Duodenal mucosa (tissue), 2 donors: ENCODE measurements around the gene FTSJ1.

Source experiments
- H3K27ac ChIP-seq: one replicate; pipeline ENCODE4 v1.7.0; 2013; ENCODE audit warnings: low read depth, low read length
- H3K27me3 ChIP-seq, 2 donors: one replicate each; pipeline ENCODE4 v1.7.0; 2013; ENCODE audit warnings: low read length in 2 of 2, control low read depth in 1 of 2; ENCODE audit not compliant: insufficient read depth in 2 of 2, control insufficient read depth in 1 of 2
- H3K36me3 ChIP-seq, 2 donors: one replicate each; pipeline ENCODE4 v1.7.0; 2013; ENCODE audit warnings: low read length in 2 of 2, control low read depth in 1 of 2; ENCODE audit not compliant: insufficient read depth in 2 of 2, control insufficient read depth in 1 of 2
- H3K4me1 ChIP-seq, 2 donors: one replicate each; pipeline ENCODE4 v1.7.0; 2013; ENCODE audit warnings: low read length in 2 of 2, control low read depth in 1 of 2; ENCODE audit not compliant: insufficient read depth in 2 of 2, control insufficient read depth in 1 of 2
- H3K4me3 ChIP-seq, 2 donors: one replicate each; pipeline ENCODE4 v1.7.0; 2013; ENCODE audit warnings: low read length in 2 of 2, low read depth in 1 of 2
- H3K9ac ChIP-seq, 2 donors: one replicate each; pipeline ENCODE4 v1.7.0; 2013; ENCODE audit warnings: low read length in 2 of 2, low read depth in 1 of 2
- H3K9me3 ChIP-seq, 2 donors: one replicate each; pipeline ENCODE4 v1.7.0; 2013; ENCODE audit warnings: low read length in 2 of 2, control low read depth in 1 of 2; ENCODE audit not compliant: control insufficient read depth in 1 of 2

Gene FTSJ1

GRCh38 chrX:48477960-48478755, 2.2 kb downstream of the FTSJ1 start:
- H3K9ac ChIP-seq: no peak overlapping the region
- H3K4me1 ChIP-seq: peaks cover 3 to 14% of the 10 kb centered on the region in 2 donors
- H3K36me3 ChIP-seq: peaks cover 12 to 20% of the 10 kb centered on the region in 2 donors
- H3K4me3 ChIP-seq: no peak overlapping the region
- H3K27ac ChIP-seq: no peak overlapping the region
- no peaks in the 10 kb centered on the region for H3K9me3 ChIP-seq
- no peaks in the 10 kb centered on the region for H3K27me3 ChIP-seq

GRCh38 chrX:48478806-48479205, 2.8 kb downstream of the FTSJ1 start:
- Histone ChIP-seq H3K36me3 (peaks cover 12 to 26% of the 10 kb centered on the region in 2 donors), H3K4me1 (peaks cover 3 to 14% of the 10 kb centered on the region in 2 donors), H3K9me3 (no peaks in the 10 kb centered on the region), H3K9ac (no peak overlapping the region), H3K4me3 (no peak overlapping the region), H3K27me3 (no peaks in the 10 kb centered on the region), H3K27ac (no peak overlapping the region)

- H3K36me3 ChIP-seq: peaks cover 12 to 28% of the 10 kb centered on the region in 2 donors
- no peaks in the 10 kb centered on the region for H3K9me3 ChIP-seq
- no peak overlapping the region for H3K4me3 ChIP-seq
- H3K27ac ChIP-seq: no peak overlapping the region
- H3K9ac ChIP-seq: no peak overlapping the region
- no peaks in the 10 kb centered on the region for H3K27me3 ChIP-seq
- H3K4me1 ChIP-seq: peaks cover 3 to 10% of the 10 kb centered on the region in 2 donors
Observed at GRCh38 chrX:48480142-48480541, 4.1 kb downstream of the FTSJ1 start.

- H3K36me3 ChIP-seq: peaks cover 12 to 30% of the 10 kb centered on the region in 2 donors
- H3K9me3 ChIP-seq: no peaks in the 10 kb centered on the region
- no peak overlapping the region for H3K4me3 ChIP-seq
- H3K4me1 ChIP-seq: peaks cover 3 to 9% of the 10 kb centered on the region in 2 donors
- no peak overlapping the region for H3K9ac ChIP-seq
- H3K27me3 ChIP-seq: no peaks in the 10 kb centered on the region
- no peak overlapping the region for H3K27ac ChIP-seq
Observed at GRCh38 chrX:48480583-48480982, 4.6 kb downstream of the FTSJ1 start.

GRCh38 chrX:48482526-48482925, 6.5 kb downstream of the FTSJ1 start:
- H3K9me3 ChIP-seq: no peaks in the 10 kb centered on the region
- H3K36me3 ChIP-seq: peaks cover 12 to 30% of the 10 kb centered on the region in 2 donors
- peaks cover 0 to under 1% of the 10 kb centered on the region in 2 donors for H3K4me1 ChIP-seq
- no peak overlapping the region for H3K27ac ChIP-seq
- no peak overlapping the region for H3K4me3 ChIP-seq
- H3K27me3 ChIP-seq: no peaks in the 10 kb centered on the region
- no peak overlapping the region for H3K9ac ChIP-seq

GRCh38 chrX:48487362-48487798, 11.4 kb downstream of the FTSJ1 start:
- Histone ChIP-seq H3K27me3 (no peaks in the 10 kb centered on the region), H3K4me3 (no peak overlapping the region), H3K4me1 (no peaks in the 10 kb centered on the region), H3K9me3 (no peaks in the 10 kb centered on the region), H3K36me3 (peaks cover 1 to 14% of the 10 kb centered on the region in 2 donors), H3K9ac (no peak overlapping the region), H3K27ac (no peak overlapping the region)

GRCh38 chrX:48488034-48488433, 12.0 kb downstream of the FTSJ1 start:
- Histone ChIP-seq H3K27me3 (no peaks in the 10 kb centered on the region), H3K36me3 (peaks cover 0 to 9% of the 10 kb centered on the region in 2 donors), H3K4me3 (no peak overlapping the region), H3K9me3 (no peaks in the 10 kb centered on the region), H3K9ac (no peak overlapping the region), H3K4me1 (no peaks in the 10 kb centered on the region), H3K27ac (no peak overlapping the region)

GRCh38 chrX:48489296-48489695, 13.3 kb downstream of the FTSJ1 start:
- Histone ChIP-seq H3K9ac (no peak overlapping the region), H3K4me3 (no peak overlapping the region), H3K27ac (no peak overlapping the region), H3K36me3 (peaks cover 0 to 3% of the 10 kb centered on the region in 2 donors), H3K27me3 (no peaks in the 10 kb centered on the region), H3K4me1 (no peaks in the 10 kb centered on the region), H3K9me3 (no peaks in the 10 kb centered on the region)

GRCh38 chrX:48489892-48490291, 13.9 kb downstream of the FTSJ1 start:
- H3K36me3 ChIP-seq: peaks cover 0 to 3% of the 10 kb centered on the region in 2 donors
- H3K27ac ChIP-seq: no peak overlapping the region

GRCh38 chrX:48490661-48491060, 14.7 kb downstream of the FTSJ1 start:
- Histone ChIP-seq H3K36me3 (no peaks in the 10 kb centered on the region), H3K4me1 (no peaks in the 10 kb centered on the region), H3K27me3 (no peaks in the 10 kb centered on the region), H3K9me3 (no peaks in the 10 kb centered on the region), H3K27ac (no peak overlapping the region), H3K4me3 (no peak overlapping the region), H3K9ac (no peak overlapping the region)

More at GRCh38 chrX:48489892-48490291, 13.9 kb downstream of the FTSJ1 start:
- Histone ChIP-seq H3K4me3 (no peak overlapping the region), H3K27me3 (no peaks in the 10 kb centered on the region), H3K9me3 (no peaks in the 10 kb centered on the region), H3K4me1 (no peaks in the 10 kb centered on the region), H3K9ac (no peak overlapping the region)
